Measurements from ENCODE around the gene IFT20. TPM values are rescaled to one million over a fixed set of nuclear protein-coding genes. Genes with fewer than 3 reads are reported as not detected.
"Not testable (repeated sequence)": the region's sequence is repeated elsewhere in the genome, so short reads cannot be mapped to it uniquely, and the experiment has no call there.

The IFT20 gene
- total RNA-seq, 1 donor from 2014 or later, result 11.6 TPM

GRCh38 chr17:28340374-28340773 is 5.1 kb upstream of the IFT20 start:
- intact Hi-C loops (cut with DNase I), result no loop called here
- ATAC-seq (no peak), DNase-seq (ENCODE audit: missing footprints) (no peak)

DNA sequence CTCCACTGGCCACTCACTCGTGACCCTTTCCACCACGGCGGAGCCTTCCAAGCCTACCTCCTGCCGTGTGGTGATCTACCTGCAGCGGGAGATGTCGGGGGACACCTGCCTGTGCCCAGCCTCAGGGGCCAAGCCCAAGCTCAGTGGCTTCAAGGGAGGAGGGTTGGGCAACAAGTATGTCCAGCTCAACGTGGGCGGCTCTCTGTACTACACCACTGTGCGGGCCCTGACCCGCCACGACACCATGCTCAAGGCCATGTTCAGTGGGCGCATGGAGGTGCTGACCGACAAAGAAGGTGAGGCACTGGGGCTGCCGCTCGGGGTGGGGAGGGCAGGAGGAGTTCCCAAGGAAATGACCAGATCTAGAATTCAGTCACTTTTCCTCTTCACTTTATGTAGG is 4.2 kb upstream of the IFT20 start:
- intact Hi-C loops (cut with DNase I), result loop anchor here (5.0 kb wide), 2 partner anchors 297 to 613 kb away; partner anchors contain the start of genes NLK and PHF12
- ATAC-seq, result no peak
- no peak for DNase-seq (ENCODE audit: missing footprints)

DNA sequence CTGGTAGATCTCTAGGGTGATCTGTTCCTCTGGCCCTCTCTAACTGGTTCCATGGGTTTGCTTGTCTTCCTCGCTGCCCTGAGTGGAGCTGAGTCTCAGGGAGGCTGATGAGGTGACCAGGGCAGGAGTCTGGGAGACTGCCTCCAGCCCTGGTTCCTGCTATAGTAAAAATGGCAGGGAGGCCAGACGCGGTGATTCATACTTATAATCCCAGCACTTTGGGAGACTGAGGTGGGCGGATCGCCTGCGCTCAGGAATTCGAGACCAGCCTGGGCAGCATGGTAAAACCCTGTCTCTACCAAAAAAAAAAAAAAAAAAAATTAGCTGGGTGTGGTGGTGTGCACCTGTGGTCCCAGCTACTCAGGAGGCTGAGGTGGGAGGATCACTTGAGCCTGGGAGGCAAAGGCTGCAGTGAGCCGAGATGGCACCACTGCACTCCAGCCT is 3.5 kb upstream of the IFT20 start:
- not testable (repeated sequence) for ATAC-seq; DNase-seq (ENCODE audit: missing footprints)
- intact Hi-C loops (cut with DNase I), result loop anchor here (5.0 kb wide), 2 partner anchors 296 to 614 kb away; partner anchors contain the start of genes NLK and PHF12

- ATAC-seq, result no peak
These were observed 2.9 kb upstream of the IFT20 start for GRCh38 chr17:28338056-28338768.

DNA sequence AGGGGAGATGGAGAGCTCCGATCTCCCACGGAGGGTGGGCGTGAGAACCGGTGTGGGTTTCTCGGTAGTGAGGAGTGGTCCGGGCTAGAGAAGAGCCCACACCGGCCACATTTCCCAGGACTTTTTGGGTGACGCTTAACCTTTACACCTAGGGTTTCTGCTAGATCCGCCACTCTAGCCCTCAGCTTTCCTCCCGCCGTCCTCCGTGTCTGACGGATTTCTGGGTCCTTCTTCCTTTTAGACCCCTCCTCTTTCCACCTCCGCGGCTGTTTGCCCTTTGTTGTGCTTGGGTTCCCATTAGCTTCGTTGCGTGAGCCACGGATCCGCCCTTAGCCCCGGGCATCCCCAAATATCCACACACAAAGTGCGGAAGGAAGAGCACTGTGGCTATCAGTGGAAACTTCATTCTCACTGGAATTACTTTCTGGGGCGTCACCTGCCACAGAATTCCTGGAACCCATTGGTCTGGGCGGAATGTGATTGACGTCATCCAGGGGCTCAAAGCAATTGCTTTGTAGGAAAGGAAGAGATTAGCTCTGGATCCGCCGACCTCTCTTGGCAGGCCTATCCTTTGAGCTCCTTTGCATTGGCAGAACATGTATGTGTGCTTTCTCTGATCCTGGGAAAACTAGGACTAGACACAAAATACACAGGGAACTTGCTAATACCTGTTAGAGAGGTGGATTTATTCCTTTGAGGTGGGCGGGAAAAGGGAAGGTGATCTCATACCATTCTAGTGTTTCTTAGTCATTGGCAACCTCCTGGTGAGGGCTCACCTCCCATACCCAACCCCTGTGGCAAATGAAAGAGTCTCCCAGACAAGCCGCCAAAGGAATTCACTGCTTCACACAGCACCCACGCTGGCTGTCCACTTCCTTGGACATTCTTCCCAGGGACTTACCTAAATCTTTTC is 943 bp upstream of the IFT20 start:
- intact Hi-C loops (cut with DNase I), result loop anchor here (2.0 to 5.0 kb wide), 3 partner anchors 21 to 616 kb away; partner anchors contain the start of genes NLK, PHF12 and POLDIP2
- no peak for DNase-seq (ENCODE audit: missing footprints)

More at GRCh38 chr17:28338056-28338768, 2.9 kb upstream of the IFT20 start:
- intact Hi-C loops (cut with DNase I), result loop anchor here (5.0 kb wide), 2 partner anchors 296 to 614 kb away; partner anchors contain the start of genes NLK and PHF12
- DNase-seq (ENCODE audit: missing footprints), result no peak

GRCh38 chr17:28334666-28335200 is 539 bp downstream of the IFT20 start:
- intact Hi-C loops (cut with DNase I), result loop anchor here (1.0 to 5.0 kb wide), 3 partner anchors 15 to 618 kb away; partner anchors contain the start of genes NLK, PHF12 and TMEM97
- DNase-seq (ENCODE audit: missing footprints) (no peak), ATAC-seq (no peak)

More for the DNA sequence above, 943 bp upstream of the IFT20 start:
- ATAC-seq, result no peak

DNA sequence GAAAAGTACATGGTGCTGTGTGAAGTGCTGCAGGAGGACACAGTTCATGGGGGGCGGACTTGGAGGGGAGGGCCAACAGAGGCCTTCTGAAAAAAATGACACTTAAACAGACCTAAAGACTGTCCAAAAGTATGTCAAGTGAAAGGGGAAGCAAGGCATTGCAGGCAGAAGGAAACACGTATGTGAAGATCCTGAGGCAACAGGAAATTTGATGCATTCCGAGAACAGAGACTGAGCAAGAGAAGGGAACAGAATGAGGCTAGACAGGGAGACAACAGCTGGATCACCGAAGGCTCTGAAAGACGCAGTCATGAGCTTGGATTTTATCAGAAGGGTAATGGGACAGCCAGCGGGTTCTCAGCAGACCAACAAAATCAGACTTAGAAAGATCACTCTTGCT is 1.1 kb downstream of the IFT20 start:
- intact Hi-C loops (cut with DNase I), result loop anchor here (1.0 kb wide), 1 partner anchor 15 kb away; the partner anchor contains the start of gene TMEM97
- DNase-seq (ENCODE audit: missing footprints) (no peak), ATAC-seq (no peak)

GRCh38 chr17:28333083-28333746 is 2.1 kb downstream of the IFT20 start:
- DNase-seq (ENCODE audit: missing footprints) (no peak), ATAC-seq (no peak)
- intact Hi-C loops (cut with DNase I), result no loop called here

DNA sequence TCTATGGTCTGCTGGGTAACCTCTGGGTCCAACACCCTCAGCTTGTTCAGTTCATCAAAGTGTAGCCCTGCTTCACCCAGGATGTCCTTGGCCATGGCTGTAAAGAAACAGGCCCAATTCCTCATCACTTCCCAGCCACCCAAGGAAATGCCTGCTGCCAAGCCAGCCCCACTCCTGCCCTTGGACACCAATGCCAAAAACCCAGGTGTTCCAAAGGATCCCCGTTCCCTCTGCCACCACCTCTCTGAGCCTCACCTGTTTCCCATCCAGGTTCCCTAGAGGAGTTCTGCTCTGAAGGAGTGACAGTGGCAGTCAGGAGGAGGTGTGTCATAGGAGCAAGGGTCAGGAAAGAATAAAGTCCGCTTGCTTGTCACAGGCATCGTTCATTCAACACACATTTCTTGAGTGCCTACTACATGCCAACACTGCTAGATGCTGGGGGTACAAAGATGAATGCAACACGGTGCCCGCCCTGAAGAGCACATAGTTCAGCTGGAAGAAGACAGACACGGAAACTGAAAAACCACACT is 3.3 kb downstream of the IFT20 start:
- no peak for DNase-seq (ENCODE audit: missing footprints)
- no peak for ATAC-seq
- intact Hi-C loops (cut with DNase I), result no loop called here

DNA sequence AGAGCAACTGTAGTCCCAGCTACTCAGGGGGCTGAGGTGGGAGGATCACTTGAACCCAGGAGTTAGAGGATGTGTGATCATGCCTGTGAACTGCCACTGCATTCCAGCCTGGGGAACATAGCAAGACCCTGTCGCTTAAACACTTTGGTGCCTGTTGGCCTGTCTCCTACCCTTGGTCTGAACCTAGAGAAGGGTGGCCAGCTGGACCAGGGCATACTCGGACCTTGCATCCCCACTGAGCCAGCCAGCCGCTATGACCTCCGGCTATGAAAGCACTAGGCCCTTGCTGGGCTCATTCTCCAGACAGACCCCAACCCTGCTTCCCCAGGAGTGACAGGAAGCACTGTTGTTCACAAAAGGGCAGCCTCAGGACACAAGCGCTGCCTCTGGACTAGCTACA is 4.6 kb downstream of the IFT20 start:
- DNase-seq (ENCODE audit: missing footprints), result no peak
- no peak for ATAC-seq
- intact Hi-C loops (cut with DNase I), result no loop called here

GRCh38 chr17:28328325-28328724 is 6.9 kb downstream of the IFT20 start:
- intact Hi-C loops (cut with DNase I), result no loop called here
- ATAC-seq, result no peak
- DNase-seq (ENCODE audit: missing footprints), result no peak

GRCh38 chr17:28327709-28328108 is 7.6 kb downstream of the IFT20 start:
- DNase-seq (ENCODE audit: missing footprints), result no peak
- no peak for ATAC-seq
- intact Hi-C loops (cut with DNase I), result no loop called here

DNA sequence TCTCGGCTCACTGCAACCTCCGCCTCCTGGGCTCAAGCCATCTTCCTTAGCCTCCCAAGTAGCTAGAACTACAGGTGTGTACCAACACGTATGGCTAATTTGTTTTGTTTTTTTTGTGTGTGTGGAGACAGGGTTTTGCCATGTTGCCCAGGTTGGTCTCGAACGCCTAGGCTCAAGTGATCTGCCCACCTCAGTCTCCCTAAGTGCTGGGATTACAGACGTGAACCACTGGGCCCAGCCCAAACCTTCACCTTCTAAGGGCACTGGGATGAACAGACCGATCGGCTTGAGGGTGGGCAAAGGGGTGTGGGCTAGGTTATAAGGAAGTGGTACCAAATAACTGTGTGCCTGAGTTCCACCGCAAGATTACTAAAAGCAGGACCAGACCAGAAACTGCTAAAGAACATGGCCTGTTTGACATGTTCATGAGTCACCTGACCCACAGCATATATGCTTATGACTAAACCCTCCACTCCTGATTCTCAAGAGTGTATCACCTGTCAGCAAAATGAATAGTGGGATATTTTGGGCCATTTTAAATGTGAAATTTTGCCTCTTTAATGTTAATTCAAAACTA is 8.2 kb downstream of the IFT20 start:
- no peak for ATAC-seq

GRCh38 chr17:28326114-28326513 is 9.2 kb downstream of the IFT20 start:
- no peak for ATAC-seq
- no peak for DNase-seq (ENCODE audit: missing footprints)
- intact Hi-C loops (cut with DNase I), result no loop called here

More for the DNA sequence above, 8.2 kb downstream of the IFT20 start:
- DNase-seq (ENCODE audit: missing footprints), result no peak
- intact Hi-C loops (cut with DNase I), result no loop called here

DNA sequence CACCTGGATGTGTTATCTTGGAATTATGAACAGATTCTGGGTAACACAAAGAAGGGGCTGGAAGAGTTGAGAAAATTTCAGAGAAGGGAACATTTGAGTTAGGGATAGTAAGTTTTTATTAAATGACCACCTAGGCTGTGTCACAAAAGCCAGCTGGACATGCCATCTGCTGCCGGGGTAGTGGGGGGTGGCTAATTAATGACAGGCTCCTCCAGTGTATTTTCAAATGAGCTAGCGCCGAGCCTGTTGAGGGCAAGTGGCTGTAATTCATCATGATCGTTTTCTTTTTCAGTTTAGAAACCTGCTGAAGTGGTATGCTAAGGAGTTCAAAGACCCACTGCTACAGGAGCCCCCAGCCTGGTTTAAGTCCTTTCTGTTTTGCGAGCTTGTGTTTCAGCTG is 10.1 kb downstream of the IFT20 start:
- no peak for DNase-seq (ENCODE audit: missing footprints)
- ATAC-seq, result no peak
- intact Hi-C loops (cut with DNase I), result no loop called here

GRCh38 chr17:28324781-28325180 is 10.5 kb downstream of the IFT20 start:
- ATAC-seq (no peak), DNase-seq (ENCODE audit: missing footprints) (no peak)
- intact Hi-C loops (cut with DNase I), result no loop called here

DNA sequence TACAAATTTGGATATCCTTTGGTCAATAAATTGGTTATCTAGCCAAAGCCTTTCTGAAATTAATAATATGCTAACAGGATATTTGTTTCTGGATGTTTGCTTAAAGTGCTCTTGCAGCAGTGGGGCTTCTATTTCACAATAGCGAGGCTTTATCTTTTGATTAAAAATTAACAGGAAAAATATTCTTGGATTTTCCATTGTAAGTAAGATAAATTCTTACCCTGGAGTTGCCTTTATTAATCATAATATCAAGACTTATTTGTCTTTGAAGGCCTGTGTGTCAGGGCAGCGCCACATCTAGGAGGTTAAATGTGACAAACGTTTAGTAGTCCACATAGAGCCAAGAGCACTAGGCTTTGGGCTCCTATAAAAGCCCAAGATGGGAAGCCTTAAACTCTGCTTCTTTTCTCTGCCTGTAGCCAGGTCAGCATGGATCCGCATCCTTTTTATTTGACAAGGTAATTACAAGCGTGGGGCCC is 11.0 kb downstream of the IFT20 start:
- ATAC-seq, result no peak
- DNase-seq (ENCODE audit: missing footprints), result no peak
- intact Hi-C loops (cut with DNase I), result no loop called here
